Cardiac muscle cell (in vitro differentiated cells and primary cell): Measurements from ENCODE around the gene PPP3CA. TPM values are rescaled to one million over a fixed set of nuclear protein-coding genes. Genes with fewer than 3 reads are reported as not detected.
A peak's percentile ranks its signal among the peaks of the same experiment; 100 is the strongest.

ENCODE experiments used
- DNase-seq, 2 donors: peaks; one replicate each; pipeline versions ENCODE4 v3.0.0 to v3.0.0-alpha.2; 2010 to 2017; ENCODE audit warnings: low read depth in 1 of 2, low spot score in 1 of 2
- H3K27ac ChIP-seq: fragments of 200-600 bp; sonication (generic); 2 replicates; pipeline ENCODE4 v1.5.1; 2016
- H3K27me3 ChIP-seq: fragments of 200-600 bp; sonication (generic); 2 replicates; pipeline ENCODE4 v1.6.0; 2016; ENCODE audit warnings: control low read depth
- H3K36me3 ChIP-seq: fragments of 200-600 bp; sonication (generic); 2 replicates; pipeline ENCODE4 v1.5.1; 2016; ENCODE audit warnings: control low read depth
- H3K4me1 ChIP-seq: fragments of 200-600 bp; sonication (generic); 2 replicates; pipeline ENCODE4 v1.8.1; 2017; ENCODE audit warnings: low read depth, mild to moderate bottlenecking, mixed run types
- H3K4me3 ChIP-seq: fragments of 200-600 bp; sonication (generic); 2 replicates; pipeline ENCODE4 v1.5.1; 2016; ENCODE audit warnings: mild to moderate bottlenecking
- H3K9me3 ChIP-seq: fragments of 200-600 bp; sonication (generic); 2 replicates; pipeline ENCODE4 v1.5.1; 2017; ENCODE audit warnings: low read depth, mild to moderate bottlenecking, control low read depth
- CTCF ChIP-seq: IDR thresholded peaks from 2 replicates; pipeline ENCODE4 v1.5.1; 2012; ENCODE audit warnings: low read depth, mild to moderate bottlenecking, low read length
- polyA plus RNA-seq: library from polyadenylated mRNA; unstranded; fragments of >200 nt; fragmentation: Nextera tagmentation; extraction: Ambion mirVana; gene quantifications from 2 replicates; pipeline ENCODE4 v1.2.1, GENCODE V29; 2016
- total RNA-seq: library from RNA; depleted of rRNA; stranded (reverse); fragments of >200 nt; gene quantifications from 2 replicates; pipeline ENCODE4 v1.2.3, GENCODE V29; 2016

Gene PPP3CA
- total and polyA plus RNA-seq, 2 experiments from 2014 or later, result 8.2 to 21.3 TPM

GRCh38 chr4:101169044-101170014, 178.0 kb downstream of the PPP3CA start:
- H3K27ac ChIP-seq, result no peak overlapping the region
- peak; percentile 81 for TF ChIP-seq CTCF
- H3K4me3 ChIP-seq, result no peak overlapping the region

GRCh38 chr4:101163936-101164335, 183.4 kb downstream of the PPP3CA start:
- Histone ChIP-seq H3K36me3 (no peaks in the 10 kb centered on the region), H3K4me1 (peaks cover 10% of the 10 kb centered on the region), H3K27me3 (no peaks in the 10 kb centered on the region), H3K27ac (no peak overlapping the region), H3K9me3 (no peaks in the 10 kb centered on the region), H3K4me3 (no peak overlapping the region)
- TF ChIP-seq CTCF, result no peak
- DNase-seq, result no peak

More at GRCh38 chr4:101169044-101170014, 178.0 kb downstream of the PPP3CA start:
- no peaks in the 10 kb centered on the region for H3K27me3 ChIP-seq
- peak; percentile 80 to 85 for DNase-seq
- H3K36me3 ChIP-seq, result no peaks in the 10 kb centered on the region
- H3K4me1 ChIP-seq, result peaks cover 10% of the 10 kb centered on the region
- no peaks in the 10 kb centered on the region for H3K9me3 ChIP-seq

DNA sequence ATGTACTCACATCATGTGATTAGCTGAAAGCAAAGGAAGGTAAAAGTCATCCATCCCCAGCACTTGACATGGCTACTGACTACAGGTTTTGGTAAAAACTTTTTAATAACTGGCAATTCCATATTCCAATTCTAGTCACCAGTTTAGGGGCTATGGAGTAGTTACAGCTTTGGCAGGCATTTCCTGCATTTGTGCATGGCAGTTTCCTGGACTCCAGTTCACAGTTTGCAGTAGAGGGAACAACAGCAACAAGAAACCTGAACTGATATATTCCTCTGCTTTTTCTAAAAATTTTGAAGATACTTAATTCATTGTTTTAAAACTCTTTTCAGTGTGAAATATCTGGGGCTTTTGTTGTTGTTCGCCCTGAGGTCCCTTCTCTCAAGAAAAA, 184.3 kb downstream of the PPP3CA start:
- no peak for TF ChIP-seq CTCF
- no peaks in the 10 kb centered on the region for H3K36me3 ChIP-seq
- no peaks in the 10 kb centered on the region for H3K27me3 ChIP-seq
- peaks cover 6% of the 10 kb centered on the region for H3K4me1 ChIP-seq
- no peak overlapping the region for H3K4me3 ChIP-seq
- no peak overlapping the region for H3K27ac ChIP-seq
- H3K9me3 ChIP-seq, result no peaks in the 10 kb centered on the region
- DNase-seq, result no peak

- Histone ChIP-seq H3K36me3 (no peaks in the 10 kb centered on the region), H3K4me3 (no peak overlapping the region)
- no peak for TF ChIP-seq CTCF
Observed at GRCh38 chr4:101160792-101161592, 186.3 kb downstream of the PPP3CA start.

DNA sequence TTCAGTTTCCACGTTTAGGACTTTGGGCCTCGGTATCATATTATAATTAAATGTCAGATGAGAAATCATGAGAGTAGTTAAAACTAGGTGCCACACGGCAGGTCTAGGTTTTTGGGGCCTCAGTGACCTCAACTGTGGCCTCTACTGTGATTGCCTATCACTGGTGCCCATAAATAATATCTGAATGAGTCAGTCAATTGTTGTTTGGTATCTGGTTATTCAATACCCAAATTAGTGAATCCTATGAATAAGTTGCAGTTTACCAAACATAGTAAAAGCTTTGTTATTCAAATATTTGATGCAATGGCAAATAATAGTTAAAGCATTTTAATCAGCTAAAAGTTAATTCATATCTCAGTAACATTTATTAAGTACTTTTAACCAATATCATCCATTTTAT, 188.8 kb downstream of the PPP3CA start:
- Histone ChIP-seq H3K27me3 (no peaks in the 10 kb centered on the region), H3K9me3 (no peaks in the 10 kb centered on the region), H3K4me1 (no peaks in the 10 kb centered on the region), H3K36me3 (no peaks in the 10 kb centered on the region), H3K27ac (no peak overlapping the region), H3K4me3 (no peak overlapping the region)
- DNase-seq, result no peak
- no peak for TF ChIP-seq CTCF

More at GRCh38 chr4:101160792-101161592, 186.3 kb downstream of the PPP3CA start:
- Histone ChIP-seq H3K4me1 (no peaks in the 10 kb centered on the region), H3K27ac (no peak overlapping the region), H3K9me3 (no peaks in the 10 kb centered on the region), H3K27me3 (no peaks in the 10 kb centered on the region)
- DNase-seq, result no peak
